GM12878 (cell line): ENCODE results near the gene XPNPEP3.

Experiments used
- CBFB ChIP-seq: IDR thresholded peaks from 2 replicates; pipeline ENCODE4 v1.6.1; 2016; ENCODE audit warnings: antibody characterized with exemption, low read depth
- KAT2A ChIP-seq: conservative IDR thresholded peaks from 2 replicates; pipeline ENCODE4 v1.6.1; 2011; ENCODE audit warnings: low read depth, low read length; ENCODE audit not compliant: control insufficient read depth
- SREBF2 ChIP-seq: IDR thresholded peaks from 2 replicates; pipeline ENCODE4 v1.6.1; 2012; ENCODE audit warnings: mild to moderate bottlenecking, low read length
- TF ChIP-seq, protein P1 (sequence below), 3 experiments: IDR thresholded peaks in 2 of 3; conservative IDR thresholded peaks in 1 of 3; 2 replicates each; pipeline ENCODE4 v1.5.1; 2011; ENCODE audit warnings: low read depth in 3 of 3, low read length in 3 of 3, mild to moderate bottlenecking in 3 of 3, control low read depth in 2 of 3, moderate library complexity in 2 of 3, inconsistent platforms in 1 of 3, mixed read lengths in 1 of 3; ENCODE audit not compliant: control insufficient read depth in 2 of 3, insufficient read depth in 1 of 3; ENCODE audit errors: extremely low read depth in 1 of 3
- TF ChIP-seq, protein P2 (sequence below): fragments of 450-650 bp; IDR thresholded peaks from 2 replicates; pipeline ENCODE4 v1.6.1; 2017; ENCODE audit warnings: antibody characterized with exemption, mild to moderate bottlenecking, moderate library complexity

DNA sequence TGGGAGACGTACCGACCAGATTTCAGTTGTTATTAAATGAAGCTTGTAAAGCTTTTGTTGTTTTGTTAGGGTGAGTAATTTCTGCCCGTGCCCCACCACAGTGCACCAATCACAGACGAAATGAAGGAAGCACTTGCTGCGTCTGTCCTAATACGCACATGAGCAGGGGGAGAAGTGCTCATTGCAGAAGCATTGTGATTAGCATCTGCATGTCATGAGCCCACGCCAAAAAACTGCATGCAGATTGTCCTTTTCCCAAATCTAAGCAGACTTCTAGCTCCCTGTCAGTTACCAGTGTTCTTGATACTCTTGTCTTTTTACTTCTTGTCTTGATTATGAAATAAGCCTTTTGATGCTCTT is 109.8 kb downstream of the XPNPEP3 start:
- TF ChIP-seq, protein P1, sequence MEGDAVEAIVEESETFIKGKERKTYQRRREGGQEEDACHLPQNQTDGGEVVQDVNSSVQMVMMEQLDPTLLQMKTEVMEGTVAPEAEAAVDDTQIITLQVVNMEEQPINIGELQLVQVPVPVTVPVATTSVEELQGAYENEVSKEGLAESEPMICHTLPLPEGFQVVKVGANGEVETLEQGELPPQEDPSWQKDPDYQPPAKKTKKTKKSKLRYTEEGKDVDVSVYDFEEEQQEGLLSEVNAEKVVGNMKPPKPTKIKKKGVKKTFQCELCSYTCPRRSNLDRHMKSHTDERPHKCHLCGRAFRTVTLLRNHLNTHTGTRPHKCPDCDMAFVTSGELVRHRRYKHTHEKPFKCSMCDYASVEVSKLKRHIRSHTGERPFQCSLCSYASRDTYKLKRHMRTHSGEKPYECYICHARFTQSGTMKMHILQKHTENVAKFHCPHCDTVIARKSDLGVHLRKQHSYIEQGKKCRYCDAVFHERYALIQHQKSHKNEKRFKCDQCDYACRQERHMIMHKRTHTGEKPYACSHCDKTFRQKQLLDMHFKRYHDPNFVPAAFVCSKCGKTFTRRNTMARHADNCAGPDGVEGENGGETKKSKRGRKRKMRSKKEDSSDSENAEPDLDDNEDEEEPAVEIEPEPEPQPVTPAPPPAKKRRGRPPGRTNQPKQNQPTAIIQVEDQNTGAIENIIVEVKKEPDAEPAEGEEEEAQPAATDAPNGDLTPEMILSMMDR (IDR thresholded peaks at IDR 0.05 in 2 of 3, conservative IDR thresholded peaks at IDR 0.05 in 1 of 3; ENCODE audit: control insufficient read depth in 2 of 3, extremely low read depth in 1 of 3, insufficient read depth in 1 of 3, low read depth in 3 of 3, low read length in 3 of 3): no peak
- TF ChIP-seq, protein P2, sequence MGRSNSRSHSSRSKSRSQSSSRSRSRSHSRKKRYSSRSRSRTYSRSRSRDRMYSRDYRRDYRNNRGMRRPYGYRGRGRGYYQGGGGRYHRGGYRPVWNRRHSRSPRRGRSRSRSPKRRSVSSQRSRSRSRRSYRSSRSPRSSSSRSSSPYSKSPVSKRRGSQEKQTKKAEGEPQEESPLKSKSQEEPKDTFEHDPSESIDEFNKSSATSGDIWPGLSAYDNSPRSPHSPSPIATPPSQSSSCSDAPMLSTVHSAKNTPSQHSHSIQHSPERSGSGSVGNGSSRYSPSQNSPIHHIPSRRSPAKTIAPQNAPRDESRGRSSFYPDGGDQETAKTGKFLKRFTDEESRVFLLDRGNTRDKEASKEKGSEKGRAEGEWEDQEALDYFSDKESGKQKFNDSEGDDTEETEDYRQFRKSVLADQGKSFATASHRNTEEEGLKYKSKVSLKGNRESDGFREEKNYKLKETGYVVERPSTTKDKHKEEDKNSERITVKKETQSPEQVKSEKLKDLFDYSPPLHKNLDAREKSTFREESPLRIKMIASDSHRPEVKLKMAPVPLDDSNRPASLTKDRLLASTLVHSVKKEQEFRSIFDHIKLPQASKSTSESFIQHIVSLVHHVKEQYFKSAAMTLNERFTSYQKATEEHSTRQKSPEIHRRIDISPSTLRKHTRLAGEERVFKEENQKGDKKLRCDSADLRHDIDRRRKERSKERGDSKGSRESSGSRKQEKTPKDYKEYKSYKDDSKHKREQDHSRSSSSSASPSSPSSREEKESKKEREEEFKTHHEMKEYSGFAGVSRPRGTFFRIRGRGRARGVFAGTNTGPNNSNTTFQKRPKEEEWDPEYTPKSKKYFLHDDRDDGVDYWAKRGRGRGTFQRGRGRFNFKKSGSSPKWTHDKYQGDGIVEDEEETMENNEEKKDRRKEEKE: no peak
- TF ChIP-seq CBFB (no peak), KAT2A (no peak), SREBF2 (no peak)
